Activated CD4-positive, CD25-positive, alpha-beta regulatory T cell (primary cell): ENCODE measurements around the gene IDH3A.

Experiments used
- DNase-seq, 4 experiments: peaks; one replicate each; lab custom pipeline; 2025; lab: John Stamatoyannopoulos, UW

The IDH3A gene

DNA sequence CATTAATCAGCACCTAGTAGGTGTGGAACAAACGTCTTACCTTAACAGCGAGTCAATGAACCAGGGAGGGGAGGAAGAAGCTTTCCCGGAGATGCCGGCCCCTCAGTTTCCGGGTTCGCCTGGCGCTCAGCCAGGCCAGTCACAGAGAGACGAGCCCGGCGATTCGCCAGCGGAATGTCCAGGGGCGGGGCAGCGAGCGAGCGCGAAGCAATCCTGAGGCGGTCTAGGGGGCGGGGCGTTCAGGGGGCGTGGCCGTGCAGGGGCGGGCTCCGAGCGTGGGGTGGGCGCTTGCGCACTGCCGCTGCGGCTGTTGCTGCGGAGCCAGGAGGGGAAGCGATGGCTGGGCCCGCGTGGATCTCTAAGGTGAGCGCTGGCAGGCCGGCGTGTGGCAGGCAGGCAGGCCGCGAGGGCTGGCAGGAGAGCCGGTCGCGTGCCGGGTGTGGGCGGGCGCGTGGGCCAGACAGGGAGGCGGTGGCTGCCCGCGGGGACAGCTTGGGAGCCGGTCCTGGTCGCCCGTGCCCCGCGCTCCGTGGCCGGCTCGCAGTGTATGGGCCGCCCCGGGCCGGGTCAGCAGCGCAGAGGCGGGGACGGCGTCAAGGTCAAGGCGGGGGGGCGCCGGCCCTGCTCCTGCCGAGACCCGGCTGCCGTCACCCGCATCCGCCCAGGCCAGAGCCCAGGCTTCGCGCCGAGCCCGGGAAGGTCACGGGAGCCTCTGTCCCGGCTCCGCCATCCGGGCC lies at the start of gene IDH3A:
Gene IDH3A (plus strand): TSS at position 295 of the 737 bp plus-strand sequence. CDS start 42 bp downstream, at position 337.
- peak; percentile 100 for DNase-seq

DNA sequence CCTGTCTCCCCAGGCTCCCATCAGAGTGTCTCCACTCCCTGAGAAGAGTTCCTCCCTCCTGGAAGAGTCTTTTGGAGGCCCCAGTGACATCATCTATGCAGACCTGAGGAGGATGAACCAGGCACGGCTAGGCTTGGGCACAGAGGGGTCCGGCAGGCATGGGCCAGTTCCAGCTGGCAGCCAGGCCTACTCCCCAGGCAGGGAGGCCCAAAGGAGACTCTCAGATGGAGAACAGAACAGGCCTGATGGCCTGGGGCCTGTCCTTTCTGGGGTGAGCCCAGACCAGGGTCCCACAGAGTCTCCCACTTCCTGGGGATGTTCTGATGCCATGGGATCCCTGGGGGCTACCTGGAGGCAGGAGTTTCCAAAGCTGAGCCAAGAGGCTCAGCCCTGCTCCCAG lies 48.3 kb upstream of the IDH3A start:
- DNase-seq, result no peak

- DNase-seq, result no peak
These were observed 47.6 kb upstream of the IDH3A start for GRCh38 chr15:78101423-78102105.

GRCh38 chr15:78102211-78102610 lies 47.0 kb upstream of the IDH3A start:
- DNase-seq, result no peak

GRCh38 chr15:78102741-78103140 lies 46.4 kb upstream of the IDH3A start:
- no peak for DNase-seq

DNA sequence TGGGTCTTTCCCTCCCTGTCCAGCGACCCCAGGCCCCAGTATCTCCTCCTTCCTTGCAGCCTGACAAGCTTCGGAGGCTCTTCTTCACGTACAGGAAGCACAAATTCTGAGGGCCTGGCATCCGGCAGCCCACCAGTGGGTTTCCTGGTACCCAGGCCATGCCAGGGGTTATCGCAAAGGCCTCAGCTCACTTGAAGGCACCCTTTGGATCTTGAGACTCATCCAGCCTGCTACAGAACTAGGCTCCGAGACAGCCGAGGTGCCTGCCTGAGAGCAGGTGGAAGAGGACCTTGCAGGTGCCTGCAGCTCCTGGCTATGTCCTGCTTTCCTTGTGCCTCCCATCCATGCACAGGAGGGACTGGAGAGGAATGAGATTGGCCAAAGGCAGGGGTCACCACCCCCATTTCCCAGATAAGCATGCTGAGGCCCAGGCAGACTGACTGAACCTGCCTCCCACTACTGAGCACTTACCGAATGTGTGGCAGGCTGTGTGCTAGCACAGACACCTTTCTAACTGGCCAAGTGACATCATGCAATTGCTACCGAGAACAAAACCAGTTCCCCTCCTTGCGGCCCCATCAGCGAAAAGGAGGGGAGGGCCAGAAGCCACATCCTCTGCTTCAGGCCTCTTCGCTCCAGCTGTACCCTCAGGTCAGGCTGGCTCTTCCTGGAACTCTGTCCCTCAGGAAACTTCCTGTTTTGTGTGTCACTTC lies 45.6 kb upstream of the IDH3A start:
- peak in 3 of 4 experiments; percentile 22 to 48 (median 24) for DNase-seq

- DNase-seq, result no peak
These were observed 45.1 kb upstream of the IDH3A start for GRCh38 chr15:78104119-78104479.

- DNase-seq, result no peak
These were observed 44.3 kb upstream of the IDH3A start for GRCh38 chr15:78104566-78105475.

- no peak for DNase-seq
These were observed 43.5 kb upstream of the IDH3A start for GRCh38 chr15:78105476-78106241.

- no peak for DNase-seq
These were observed 41.7 kb upstream of the IDH3A start for GRCh38 chr15:78107471-78107870.

GRCh38 chr15:78108300-78109084 lies 40.7 kb upstream of the IDH3A start:
- peak; percentile 62 to 81 (median 72) for DNase-seq

GRCh38 chr15:78109156-78109555 lies 40.0 kb upstream of the IDH3A start:
- no peak for DNase-seq

DNA sequence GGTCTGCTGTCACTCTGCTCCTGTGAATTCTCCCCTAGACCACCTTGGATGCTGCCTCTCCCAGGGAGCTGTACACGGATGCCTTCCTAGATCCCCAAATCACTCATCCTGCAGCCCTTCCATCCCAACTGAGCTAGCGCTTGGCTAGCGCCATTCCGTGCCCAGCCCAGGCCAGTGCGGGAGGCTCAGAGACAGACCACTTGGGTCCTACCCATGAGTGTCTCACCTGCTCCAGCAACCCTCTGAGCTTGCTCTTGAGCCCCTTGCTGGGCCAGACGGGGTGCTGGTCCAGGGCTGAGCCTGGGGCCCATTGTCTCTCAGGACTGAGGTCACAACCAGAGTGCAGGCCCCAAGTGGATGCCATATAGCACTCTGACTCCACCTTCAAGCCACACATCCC lies 39.1 kb upstream of the IDH3A start:
- DNase-seq, result no peak

- no peak for DNase-seq
These were observed 38.2 kb upstream of the IDH3A start for GRCh38 chr15:78110916-78111475.

- no peak for DNase-seq
These were observed 37.4 kb upstream of the IDH3A start for GRCh38 chr15:78111788-78112187.

- no peak for DNase-seq
These were observed 36.6 kb upstream of the IDH3A start for GRCh38 chr15:78112551-78112950.

- no peak for DNase-seq
These were observed 28.6 kb upstream of the IDH3A start for GRCh38 chr15:78120523-78120922.

GRCh38 chr15:78125267-78125666 lies 23.9 kb upstream of the IDH3A start:
- no peak for DNase-seq

GRCh38 chr15:78127882-78128281 lies 21.3 kb upstream of the IDH3A start:
- no peak for DNase-seq
